DMS153 (cell line): Measurements from ENCODE around the gene DOCK8.

Experiments
- DNase-seq: peaks from one replicate; lab custom pipeline; 2025; lab: John Stamatoyannopoulos, UW

The DOCK8 gene

DNA sequence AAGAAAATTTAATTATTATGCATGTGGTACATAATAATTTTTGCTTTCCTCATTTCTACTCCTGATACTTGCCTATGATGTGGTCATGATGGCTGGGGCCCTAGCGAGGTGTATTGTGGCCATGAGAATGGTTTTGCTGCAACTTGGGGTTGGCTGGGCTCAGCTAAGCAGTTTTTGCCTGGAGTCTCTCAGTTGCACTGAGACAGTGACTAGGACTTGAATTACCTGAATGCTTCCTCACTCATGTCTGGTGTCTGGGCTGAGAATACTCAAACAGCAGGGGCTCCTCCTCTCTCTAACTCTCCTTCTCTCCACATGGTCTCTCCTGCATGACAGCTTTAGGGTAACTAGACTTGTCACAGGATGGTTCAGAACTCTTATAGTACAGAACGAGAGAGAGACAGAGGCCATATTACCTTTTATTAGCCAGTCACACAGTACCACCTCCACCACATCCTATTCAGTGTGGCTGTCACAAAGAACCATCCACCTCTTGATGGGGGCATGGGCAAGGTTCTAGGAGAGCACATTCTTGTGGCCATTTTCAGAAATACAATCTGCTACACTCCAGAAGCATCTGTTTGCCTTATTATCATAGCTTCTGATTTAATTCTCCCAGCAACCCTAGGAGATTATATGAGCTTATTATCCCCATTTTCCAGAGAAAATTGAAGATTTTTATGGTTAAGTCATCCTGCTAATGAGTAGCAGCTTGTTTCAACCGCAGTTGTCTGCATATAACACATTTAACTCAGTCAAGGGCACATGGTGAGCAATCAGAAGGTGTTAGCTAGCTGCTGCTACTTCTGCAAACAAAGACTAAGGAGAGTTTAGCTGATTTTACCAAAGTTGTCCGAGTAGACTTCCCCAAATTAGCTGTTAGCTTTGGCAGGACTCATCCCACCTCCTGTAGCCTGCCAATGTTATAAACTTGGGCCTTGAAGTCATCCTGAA, 245.1 kb downstream of the DOCK8 start:
- DNase-seq, result no peak

DNA sequence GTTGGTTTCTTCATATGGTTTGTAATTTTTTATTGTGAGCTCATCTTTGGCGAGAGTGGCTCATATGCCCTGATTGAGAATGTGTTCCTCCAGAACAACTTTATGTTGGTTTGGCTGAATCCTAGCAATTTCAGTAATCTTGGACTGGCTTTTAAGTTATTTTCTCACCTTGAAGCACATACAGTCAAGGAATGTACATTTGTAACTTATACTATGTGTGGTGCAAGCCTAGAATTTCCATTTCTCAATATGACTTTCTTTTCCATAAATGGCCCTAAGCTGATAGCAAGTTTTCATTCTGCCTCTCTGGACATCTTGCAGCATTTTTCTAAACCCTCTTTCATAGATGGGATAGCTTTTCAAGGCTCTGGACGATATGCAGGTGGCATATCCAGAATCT, 247.5 kb downstream of the DOCK8 start:
- DNase-seq, result no peak

DNA sequence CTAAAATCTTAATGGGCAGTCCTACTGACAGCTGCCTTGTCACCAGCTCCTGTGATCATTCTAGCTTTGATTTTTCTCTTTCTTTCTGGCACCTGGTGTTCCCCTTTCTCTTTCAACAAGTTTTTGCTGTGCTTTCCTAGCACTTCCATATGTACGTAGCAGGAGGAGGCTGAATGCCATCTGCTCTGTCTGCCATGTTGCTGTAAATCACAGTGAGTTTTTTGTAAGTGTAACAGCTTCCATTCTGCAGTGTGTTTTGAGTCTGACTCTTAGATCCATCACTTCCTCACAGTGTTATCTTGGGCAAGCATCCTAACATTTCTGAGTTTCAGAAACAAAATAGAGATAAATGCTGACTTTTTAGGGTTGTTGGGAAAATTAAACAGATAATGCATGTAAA, 247.9 kb downstream of the DOCK8 start:
- no peak for DNase-seq

DNA sequence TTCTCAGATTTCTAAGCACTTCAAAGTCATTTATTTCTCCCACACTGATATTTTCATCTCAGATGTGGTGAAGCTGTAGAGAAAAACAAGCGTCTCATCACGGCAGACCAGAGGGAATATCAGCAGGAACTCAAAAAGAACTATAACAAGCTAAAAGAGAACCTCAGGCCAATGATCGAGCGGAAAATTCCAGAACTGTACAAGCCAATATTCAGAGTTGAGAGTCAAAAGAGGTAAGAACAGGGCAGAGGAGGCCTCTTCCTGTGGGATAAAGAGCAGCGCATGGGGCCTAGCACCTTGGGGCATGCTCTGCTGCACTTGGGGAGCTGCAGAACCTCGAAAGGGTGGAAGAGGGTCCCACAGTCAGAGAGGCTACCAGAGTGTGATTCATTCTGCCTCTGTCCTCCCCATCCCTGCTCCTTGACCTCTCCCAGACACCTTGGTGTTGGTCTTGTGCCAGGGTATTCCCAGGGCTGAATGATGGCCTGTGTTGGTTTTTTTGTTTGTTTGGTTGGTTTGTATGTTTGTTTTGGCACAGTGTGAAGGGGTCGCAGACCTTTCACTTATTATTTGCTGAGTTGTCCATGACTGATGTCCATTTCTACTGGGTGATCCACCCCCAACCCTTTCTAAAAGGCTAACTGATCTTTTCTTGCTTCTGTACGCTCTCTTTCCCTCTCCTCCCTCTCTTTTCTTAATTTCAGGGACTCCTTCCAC, 248.9 kb downstream of the DOCK8 start:
- no peak for DNase-seq

DNA sequence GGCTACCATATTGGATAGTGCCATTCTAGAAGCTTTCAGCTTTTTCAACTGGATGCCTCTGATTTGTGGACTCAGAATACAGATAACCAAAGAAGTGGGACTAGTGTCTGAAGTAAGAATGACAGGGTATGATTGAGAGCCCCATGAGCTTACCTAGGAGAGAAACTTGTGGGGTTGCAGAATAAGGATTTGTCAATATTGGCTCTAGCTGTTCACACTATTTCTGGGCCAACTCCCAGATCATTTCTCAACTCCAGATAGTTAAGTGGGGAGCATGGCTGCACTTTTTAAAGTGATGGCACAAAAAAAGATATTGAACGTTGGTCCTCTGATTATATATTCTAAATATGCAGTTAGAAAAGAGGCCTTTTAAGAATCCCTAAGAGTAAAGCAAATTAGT, 252.1 kb downstream of the DOCK8 start:
- no peak for DNase-seq

DNA sequence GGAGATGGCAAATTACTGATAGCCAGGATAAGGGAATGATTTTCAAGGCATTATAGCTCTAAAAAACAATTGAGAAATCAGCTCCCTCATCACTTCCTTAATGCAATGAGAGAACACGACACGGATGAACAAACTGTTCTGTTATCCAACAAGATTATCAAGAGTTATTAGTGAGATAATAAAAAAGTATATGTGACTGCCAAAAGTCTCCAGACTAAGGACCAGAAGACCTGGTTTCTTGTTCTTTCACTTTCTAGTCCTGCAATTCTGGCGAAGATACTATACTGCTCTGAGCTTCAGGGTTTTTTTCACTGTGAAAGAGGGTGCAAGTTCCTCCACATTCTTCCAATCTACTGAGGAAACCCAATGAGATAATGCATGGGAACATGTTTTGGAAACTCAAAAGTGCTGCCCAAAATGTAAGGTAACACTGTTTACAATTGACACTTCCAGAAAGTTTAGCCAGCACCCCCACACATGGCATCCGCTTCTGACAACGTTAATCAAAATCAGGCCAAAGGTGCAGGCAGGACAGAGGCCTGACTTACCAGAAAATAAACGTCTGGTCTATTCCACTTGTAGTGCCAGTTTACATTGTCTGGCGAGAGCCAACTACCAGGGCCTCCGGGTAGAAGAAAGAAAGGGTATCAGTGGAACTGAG, 254.2 kb downstream of the DOCK8 start:
- DNase-seq, result no peak

DNA sequence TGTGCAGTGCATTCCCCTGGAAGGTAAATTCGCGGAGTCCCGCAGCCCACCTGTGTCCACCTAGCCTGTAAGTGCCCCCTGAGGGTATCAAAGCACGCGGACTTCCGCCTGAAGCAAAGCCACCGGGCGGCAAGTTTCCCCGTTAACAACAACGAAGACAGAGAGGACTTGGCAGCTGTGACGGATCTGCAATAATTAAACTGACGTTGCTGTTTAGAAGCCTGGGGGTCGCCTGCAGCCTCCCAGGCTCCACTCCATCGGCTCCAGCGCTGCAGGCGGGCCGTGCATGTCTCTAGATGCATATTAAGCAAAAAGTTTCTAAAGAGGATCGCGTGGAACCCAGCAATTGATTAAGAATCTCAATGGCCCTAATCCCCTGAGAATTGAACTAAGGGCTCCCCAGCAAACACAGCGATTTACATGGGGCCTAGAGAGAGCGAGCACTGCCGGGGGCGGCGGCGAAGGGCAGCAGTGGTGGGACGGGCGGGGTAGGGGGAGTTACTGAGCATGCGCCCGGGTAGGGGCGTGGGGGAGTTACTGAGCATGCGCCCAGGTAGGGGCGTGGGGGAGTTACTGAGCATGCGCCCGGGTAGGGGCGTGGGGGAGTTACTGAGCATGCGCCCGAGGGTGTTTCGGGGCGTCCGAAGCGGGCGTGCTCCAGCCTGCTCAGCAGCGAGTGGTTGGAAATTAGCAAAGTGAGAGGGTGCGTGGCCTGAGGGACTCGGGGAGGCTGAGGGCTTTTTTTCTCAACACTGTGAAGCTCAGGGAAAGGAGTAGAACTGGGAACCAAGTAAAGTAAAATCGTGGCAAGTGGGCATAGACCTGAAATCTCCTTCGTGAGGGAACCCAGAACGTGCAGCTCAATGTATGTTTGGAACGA, 255.2 kb downstream of the DOCK8 start:
- peak; percentile 85 for DNase-seq

DNA sequence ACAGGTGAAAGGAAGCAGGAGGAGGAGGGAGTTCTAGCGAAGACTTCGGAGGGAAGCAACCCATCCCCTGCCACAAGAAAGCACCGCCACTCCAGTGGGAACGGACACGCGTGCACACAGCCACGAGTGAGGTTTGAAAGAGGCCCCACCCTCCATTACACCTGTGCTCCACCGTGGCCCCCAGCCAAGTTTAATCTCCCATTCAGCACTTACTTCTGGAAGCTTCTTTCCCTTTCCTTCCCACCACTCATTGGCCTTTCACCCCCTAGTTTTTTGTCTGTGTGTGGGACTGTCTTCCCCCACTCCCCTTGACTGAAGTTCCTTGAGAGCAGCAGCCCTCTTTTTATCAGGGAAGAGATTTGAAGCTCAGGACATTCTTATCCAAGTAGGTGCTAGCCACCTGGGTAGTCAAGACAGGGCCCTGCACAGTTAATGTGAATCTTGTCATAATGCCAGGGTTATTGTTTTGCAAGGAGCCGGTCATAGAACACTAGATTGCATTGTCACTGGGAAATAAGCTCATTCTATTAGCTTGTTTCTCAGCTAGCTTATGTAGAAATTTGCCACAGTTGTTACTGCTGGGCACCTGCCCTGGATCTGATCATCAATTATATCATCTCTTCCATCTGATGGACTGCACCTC, 256.0 kb downstream of the DOCK8 start:
- no peak for DNase-seq

DNA sequence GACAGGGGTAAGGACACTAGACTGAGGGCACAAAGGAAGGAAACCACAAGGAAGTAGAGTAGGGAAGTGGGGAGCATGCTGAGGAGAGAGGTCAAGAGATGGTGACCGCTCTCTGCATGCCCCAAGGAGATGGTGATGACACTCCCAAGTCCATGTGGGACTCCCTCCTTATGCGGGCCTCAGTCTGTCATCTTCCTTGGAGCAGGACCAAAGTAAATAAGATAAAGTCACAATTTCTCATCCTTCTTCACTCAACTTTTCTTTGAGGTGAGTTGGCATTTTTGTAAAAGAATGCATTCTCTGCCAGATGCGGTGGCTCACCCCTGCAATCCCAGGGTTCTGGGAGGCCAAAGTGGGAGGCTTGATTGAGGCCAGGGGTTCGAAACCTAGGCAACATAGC, 256.7 kb downstream of the DOCK8 start:
- DNase-seq, result no peak

DNA sequence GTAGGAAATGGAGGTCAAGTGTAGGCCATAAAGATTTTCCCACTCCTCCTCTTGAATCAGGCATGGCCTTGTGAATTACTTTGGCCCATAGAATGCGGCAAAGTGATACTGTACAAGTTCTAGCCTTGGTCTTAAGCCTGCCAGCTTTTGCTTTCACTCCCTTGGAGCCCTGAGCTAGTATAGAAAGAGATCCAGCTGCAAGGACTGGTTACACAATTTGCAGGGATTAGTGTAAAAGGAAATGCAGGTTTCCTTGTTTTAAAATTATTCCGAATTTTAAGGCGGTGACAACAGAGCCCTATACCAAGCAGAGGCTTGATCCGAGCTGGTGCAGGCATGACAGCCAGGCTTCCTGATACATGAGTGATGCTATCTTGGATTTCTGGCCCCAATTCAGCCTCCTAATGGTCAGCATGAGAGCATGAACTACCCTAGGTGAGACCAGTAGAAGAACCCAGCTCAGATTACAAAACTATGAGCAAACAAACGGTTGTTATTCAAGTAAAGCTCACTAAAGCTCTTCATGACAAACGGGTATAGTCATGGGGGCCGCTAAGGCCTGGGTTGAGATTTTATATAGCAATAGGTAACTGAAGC, 257.9 kb downstream of the DOCK8 start:
- no peak for DNase-seq

DNA sequence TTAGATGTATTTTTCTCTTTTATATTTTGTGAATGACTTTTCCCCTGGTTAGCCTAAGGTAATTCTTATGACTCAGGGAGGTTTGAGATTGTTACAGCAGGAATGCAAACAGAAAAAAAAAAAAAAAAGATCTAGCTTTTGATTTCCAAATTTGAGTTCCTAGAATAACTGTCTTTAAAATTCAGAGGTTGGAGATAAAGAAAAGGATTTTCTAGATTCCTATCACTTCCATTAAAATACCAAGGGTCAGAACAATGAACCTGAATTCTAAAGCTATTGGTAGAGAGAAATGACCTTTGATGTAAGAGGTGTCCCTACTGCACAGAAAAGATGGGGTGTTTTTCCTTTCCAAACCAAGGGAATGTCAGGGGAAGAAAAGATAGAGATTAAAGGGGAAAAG, 262.5 kb downstream of the DOCK8 start:
- no peak for DNase-seq

DNA sequence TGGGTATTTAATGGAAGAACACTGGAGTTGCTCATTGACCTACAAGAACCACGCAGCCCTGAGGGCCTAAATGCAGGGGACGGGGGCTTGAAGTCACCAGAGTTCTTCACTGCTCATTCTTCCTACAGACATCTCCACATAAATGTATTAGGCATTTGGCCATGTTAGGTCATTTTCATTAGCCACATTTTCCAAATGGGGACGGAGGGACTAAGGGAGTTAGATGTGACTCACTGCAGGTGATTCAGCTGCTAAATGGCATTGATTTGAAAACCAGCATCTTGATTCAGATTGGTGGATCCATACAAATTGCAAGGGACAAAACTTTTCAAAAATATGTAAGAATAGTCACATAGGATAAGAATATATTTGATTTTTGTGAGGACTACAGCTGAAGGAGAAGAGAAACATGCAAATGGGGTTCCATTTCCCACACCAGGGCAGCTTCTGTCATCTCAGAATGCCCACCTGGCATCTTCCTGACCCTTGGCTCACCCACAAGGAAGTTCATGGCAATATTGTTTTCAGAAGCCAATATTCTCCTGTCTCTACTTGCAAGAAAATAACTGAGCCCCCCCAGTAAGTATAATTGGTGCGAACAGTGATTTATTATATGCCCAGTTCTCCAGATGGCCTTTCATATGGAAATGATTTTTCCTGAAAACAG, 264.8 kb downstream of the DOCK8 start:
- no peak for DNase-seq

DNA sequence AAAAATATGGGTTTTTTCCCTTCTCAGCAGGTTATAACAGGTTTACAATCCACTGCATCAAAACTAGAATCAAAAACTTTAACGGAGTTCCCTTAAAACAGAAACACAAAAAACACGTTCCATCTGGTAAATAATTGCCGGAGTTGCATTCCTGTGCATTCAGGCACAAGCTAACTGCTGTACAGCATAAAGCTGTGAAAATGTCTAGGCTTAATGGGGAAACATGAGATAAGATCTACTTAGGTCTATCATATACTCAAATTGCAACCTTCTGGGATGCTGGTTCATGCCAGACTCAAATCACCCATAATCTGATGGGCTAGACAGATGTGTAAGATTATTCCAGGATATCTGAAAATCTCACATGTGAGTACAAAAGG, 265.3 kb downstream of the DOCK8 start:
- DNase-seq, result no peak

DNA sequence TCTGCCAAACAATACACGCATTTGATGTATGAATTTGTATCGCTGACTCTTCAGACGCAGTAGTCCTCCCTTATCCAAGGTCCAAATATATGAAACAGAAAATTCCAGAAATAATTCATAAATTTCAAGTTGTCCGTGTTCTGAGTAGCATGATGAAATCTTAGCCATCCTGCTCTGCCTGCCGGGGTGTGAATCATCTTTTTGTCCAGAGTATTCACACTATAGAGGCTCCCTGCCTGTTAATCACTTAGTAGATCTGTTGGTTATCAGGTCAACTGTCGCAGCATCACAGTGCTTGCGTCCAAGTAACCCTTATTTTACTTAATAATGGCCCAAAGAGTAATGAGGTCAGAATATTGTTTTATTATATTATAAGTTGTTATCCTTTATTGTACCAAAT, 268.1 kb downstream of the DOCK8 start:
- no peak for DNase-seq

DNA sequence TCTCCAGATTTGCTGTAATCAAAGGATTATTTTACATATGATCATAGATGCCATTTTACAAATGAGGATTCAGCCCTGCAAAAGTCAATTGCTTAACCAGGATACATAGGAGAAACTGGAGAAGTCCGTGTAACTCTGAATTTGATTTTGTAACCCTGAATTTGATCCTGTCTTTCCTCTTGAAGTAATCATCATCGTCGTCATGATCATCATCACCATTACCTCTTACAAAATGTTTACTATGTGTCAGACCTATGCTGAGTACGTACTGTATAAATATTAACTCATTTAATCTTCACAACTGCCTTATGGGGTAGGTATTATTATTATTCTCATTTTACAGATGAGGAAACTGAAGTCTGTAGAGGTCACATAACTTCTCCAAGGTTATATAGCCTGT, 271.5 kb downstream of the DOCK8 start:
- DNase-seq, result no peak

DNA sequence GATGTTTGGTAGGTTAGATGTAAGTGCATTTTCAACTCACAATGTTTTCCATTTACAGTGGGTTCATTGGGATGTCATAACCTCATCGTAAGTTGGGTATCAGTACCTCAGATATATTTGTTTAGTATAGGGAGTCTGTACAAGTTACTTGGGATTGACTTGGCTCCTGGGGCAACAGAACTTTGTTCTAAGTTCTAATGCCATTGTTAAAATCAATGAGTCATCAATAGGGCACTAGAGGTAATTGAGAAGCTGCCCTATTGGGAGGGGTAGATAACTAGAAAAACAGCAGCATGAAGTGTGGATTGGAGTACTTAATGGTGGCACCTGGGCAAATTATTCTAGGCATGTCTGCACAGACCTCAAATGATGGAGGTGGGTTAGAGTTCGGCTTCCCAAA, 272.8 kb downstream of the DOCK8 start:
- DNase-seq, result no peak

DNA sequence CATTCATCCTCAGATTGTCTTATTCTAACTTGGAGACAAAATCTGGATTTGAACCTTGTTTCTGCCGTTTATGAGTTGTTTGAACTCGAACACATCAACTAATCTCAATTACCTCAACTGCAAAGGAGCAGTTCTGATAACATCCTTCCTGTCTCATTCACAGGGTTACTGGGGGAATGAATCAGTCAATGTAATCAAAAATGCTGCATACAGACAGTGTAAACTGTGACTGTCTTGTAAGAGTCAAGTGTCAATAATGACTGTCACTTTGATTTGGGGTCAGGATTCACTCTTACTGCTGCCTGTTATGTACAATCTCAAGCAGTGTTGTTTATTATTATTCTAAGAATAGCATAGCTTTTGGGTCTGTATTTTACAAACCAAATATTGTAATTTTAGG, 273.8 kb downstream of the DOCK8 start:
- DNase-seq, result no peak

DNA sequence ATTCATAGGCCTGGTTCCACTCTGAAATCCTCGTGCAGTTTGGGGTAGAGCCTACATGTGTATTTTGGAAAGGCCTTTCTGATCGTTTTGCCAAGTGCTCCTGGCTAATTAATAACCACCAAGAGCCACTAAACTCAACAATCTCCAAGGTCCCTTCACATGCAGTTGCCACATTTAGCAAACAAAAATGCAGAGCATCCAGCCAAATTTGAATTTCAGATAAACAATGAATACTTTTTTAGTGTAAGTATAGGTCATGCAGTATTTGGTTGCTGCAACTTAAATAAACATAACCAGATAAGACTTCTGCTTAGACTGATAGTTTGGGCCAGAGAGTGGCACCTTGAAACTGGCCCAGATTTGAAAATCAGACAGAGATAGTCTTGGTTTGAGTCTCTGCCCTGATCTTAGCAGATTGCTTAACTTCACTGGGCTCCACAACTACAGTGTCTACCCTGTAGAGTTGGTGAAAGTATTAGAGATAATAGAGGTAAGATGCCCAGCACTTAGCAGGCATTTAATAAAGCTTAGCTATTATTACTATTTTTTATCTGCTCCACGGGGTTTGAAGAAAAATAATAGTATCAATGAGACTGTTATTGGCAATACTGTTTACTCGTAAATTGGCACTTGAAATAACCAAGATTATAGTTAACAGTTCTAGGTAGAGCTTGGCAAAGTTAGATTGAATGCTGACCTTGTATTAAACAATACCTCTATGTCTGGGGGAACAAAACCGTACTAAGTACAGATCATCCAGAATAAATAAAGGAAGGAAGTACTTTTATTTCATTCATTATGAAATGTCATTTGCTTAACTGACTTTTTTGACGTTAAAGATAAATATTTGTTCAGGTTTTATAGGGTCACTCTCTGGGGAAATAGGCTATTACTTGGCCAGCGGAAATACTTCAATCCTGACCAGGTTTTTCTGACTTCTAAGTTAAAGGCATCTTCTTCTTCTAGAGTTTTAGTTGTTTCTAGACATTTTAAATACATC, 274.8 kb downstream of the DOCK8 start:
- peak; percentile 18 for DNase-seq

DNA sequence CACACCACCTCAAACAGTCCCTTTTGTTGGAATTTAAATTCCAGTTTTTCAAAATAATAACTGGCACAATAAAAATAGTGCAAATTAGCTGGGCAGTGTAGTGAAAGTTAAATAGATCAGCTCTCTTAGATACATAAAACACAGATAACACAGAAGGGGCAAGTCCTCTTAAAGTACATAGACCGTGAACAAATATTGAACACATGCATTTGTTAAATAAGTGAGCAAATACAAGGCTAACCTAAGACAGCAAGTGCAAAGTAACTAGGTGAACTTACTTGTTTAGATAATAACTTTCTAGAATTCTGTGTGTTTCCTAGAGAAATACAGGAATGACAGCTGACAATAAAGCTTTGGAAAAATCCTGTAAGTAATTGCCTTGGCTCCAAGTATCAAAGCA, 280.1 kb downstream of the DOCK8 start:
- DNase-seq, result no peak
